CD4-positive, alpha-beta T cell treated with Interferon gamma for 1 hour (primary cell): ENCODE results near the gene VIPAS39.

Source experiments
- DNase-seq: peaks from one replicate; pipeline ENCODE4 v3.0.0-alpha.2; 2020

VIPAS39 gene

DNA sequence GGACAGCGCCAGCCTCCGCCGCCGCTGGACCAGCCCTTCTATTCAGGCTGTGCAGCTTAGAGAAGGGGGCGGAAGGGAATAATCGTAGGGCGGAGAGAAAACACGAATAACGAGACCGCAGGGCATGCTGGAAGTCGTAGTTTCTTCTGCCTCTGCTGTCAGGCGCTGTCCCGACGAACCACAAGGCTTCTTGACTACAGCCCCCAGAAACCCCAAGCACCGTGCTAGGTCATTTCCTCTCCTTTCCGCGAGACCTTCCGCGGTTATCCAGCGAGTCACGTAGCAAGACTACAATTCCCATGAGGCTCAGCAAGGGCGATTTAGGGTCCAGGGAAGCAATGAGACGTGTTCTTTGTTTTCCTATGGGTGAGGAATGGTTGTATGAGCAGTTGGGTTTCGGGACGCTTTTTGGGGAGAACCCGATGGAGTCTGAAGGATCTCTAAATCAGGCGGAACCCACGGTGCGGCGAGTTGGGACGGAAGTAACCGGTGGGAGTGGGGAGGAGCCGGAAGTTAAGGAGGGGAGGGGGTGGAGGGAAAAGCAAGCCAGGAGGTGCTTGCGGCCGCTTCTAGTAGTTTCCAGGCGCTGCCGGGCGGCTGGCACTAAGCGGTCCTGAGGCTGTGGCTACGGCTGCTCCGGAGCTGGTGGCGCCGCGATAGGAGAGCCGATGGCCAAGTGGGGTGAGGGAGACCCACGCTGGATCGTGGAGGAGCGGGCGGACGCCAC, at the start of gene VIPAS39, which contains the start of gene AHSA1:
VIPAS39 (minus strand) TSS at position 80 of the 727 bp plus-strand sequence. CDS start 3,499 bp downstream, outside the sequence.
AHSA1 (plus strand) TSS at position 572 of the 727 bp plus-strand sequence; CDS start at position 669, 97 bp downstream.
- DNase-seq, result peak; percentile 96

- no peak for DNase-seq
These were observed 47.6 kb upstream of the VIPAS39 start for GRCh38 chr14:77505031-77505430.

GRCh38 chr14:77503138-77503537, 45.7 kb upstream of the VIPAS39 start:
- DNase-seq, result no peak

DNA sequence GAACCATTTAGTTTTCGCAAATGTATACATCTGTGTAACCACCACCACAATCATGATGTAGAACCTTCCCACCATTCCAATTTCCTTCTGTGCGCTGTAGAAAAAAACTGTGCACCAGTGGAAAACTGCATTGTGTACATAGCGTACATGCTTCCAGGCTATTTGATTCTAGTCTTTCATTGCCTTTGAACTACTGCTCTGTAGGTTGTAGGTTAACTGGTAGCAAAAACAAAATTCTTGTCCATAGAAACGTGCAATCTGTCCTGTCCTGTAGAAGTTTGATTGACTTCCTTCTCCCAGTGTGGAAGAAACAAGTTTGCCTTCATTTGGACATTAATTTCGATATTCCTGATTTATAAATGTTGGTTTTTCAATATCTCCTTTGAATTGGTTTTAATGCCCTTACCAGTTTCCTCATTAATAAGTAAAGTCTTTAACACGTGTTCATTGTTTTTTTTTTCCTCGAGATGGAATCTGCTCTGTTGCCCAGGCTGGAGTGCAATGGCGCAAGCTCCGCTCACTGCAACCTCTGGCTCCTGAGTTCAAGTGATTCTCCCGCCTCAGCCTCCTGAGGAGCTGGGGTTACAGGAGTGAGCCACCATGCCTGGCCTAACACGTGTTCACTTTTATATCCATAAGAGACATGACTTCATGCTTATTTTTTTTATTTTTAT, 44.8 kb upstream of the VIPAS39 start:
- DNase-seq, result no peak

GRCh38 chr14:77498984-77499527, 41.7 kb upstream of the VIPAS39 start:
- DNase-seq, result no peak

GRCh38 chr14:77498120-77498979, 40.9 kb upstream of the VIPAS39 start, which contains the start of gene ISM2:
ISM2 (minus strand) TSS chr14:77498816; CDS start chr14:77498793, 23 bp downstream.
- DNase-seq, result peak; percentile 12

- DNase-seq, result no peak
These were observed 37.9 kb upstream of the VIPAS39 start for GRCh38 chr14:77495334-77495733.

DNA sequence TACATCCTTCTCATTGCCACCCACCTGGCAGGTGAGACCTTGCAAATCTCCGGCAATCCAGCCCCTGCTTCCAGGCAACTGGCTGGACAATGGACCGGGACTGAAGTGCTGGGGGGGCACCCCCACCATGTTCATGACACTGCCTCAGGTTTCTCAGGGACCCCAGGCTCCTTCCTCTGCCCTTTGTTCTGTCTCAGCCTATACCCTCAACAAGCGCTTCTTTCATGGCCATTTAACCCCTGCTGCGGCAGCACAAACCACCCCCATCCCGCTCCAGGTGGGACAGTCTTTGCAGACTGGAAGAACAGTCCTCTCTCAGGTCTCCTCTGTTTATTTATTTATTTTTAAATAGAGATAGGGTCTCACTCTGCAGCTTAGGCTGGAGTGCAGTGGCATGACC, 33.7 kb upstream of the VIPAS39 start:
- DNase-seq, result no peak

DNA sequence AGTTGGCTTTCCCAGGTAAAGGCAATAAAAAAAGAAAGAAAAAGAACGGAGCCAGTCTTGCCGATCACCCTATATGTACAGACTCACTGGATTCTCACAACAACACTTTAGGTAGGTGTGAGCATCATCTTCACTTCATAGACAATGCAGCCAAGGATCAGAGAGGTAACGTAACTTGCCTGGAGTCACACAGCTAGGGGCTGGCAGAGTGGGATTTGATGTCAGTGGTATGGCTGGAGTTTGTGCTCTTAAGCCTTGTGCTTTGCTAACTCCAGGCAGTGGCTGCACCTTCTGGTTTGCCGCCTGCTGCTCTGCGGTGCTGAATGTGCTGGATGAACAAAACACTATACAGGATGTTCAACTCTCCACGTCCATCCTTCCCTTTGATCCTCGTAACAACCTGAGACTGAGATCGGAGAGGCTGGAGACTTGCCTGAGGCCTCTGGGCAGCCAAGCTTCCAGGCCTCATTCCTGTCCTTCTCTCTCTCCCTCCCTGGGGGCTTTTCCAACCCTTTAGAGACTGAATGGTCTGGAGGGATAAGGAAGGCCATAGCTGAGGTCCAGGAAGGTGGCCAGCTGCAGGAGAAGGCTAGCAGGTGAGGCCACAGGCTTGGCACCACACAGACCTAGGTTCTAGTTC, 33.1 kb upstream of the VIPAS39 start:
- no peak for DNase-seq

DNA sequence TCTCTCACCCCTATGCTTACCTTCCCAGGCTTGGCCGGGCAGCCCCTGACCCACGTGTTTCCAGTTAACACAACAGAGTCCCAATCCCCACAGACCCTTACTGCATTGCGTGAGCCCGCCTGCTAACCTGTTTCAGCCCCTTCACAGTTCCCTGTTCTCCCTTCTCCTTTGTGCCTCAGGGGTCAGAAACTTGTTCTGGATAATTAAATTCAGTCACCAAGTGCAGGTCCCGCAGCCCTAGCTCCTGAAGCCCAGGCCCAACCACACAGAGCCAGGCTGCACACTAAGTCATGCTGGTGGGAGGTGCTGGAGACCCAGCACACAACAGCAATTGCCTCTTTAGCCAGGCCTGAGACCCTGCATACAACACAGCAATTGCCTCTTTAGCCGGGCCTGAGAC, 31.6 kb upstream of the VIPAS39 start:
- DNase-seq, result no peak

DNA sequence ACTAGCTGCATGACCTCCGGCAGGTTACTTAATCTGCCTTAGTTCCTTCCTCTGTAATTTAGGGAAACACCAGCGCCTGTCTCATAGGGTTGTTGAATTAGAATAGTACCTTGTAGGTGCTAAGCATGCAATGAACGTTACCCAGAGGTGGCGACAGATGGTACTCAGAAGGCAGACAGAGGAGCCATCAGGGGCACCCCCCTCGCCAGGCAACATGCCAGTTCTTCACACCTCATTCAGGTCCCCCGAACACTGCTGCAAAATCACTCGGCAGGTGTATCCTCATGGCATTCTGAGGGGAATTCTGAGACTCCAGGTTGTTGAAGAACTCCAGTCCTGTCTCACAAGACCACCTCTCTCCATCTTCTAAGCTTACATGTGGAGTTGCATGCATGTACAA, 31.2 kb upstream of the VIPAS39 start:
- DNase-seq, result no peak

- no peak for DNase-seq
These were observed 28.7 kb upstream of the VIPAS39 start for GRCh38 chr14:77485901-77486678.

GRCh38 chr14:77485256-77485655, 27.9 kb upstream of the VIPAS39 start:
- DNase-seq, result no peak

GRCh38 chr14:77482422-77482821, 25.0 kb upstream of the VIPAS39 start:
- DNase-seq, result no peak

DNA sequence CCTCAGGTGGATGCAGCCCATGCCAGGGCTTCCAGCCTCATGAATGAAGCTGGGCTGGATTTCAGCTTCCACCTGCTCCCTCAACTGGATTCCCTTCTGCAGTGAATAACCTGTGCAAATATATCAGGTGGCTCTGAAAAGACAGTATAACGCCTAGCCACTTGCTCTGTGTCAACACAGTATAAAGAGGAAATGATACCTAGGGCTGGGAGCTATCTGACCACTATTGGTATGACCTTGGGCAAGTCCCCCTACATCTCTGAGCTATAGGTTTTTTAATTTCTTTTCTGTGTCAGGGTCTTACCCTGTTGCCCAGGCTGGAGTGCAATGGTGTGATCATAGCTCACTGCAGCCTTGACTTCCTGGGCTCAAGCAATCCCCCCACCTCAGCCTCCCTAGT, 21.4 kb upstream of the VIPAS39 start:
- DNase-seq, result no peak

- no peak for DNase-seq
These were observed 20.6 kb upstream of the VIPAS39 start for GRCh38 chr14:77478029-77478428.

GRCh38 chr14:77475432-77476115, 18.2 kb upstream of the VIPAS39 start:
- no peak for DNase-seq

DNA sequence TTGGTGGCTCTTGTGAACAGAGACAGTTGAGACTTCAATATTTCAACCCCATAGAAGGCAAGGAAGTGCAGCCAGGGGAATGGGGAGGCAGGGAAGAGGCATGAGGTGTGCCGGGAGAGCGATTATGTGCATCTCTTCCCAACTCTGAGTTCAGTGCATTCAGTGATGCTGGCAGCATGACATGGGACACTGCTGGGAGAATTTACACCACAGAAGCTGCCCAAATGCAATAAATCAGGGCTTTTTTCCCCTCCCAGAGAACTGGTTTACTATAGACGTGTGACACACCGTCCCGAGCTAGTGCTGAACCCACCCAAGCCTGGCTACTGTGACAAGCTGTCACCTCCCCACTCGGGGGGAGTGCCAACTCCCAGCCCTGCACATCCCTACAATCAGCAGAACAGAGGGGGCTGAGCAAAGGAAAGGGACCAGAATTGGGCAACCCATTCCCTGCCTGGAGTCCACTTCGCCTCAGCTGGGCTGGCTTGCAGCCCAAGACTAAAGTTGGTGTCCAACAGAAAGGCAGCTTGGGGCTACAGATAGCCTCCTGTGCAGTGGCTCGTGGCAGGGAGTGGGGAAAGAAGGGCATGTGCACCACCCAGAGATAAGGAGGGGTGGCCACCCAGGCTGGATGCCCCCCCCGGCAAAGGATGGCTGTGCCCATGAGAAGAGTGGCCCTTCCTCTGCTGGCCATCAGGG, 17.2 kb upstream of the VIPAS39 start:
- DNase-seq, result no peak

GRCh38 chr14:77473921-77474320, 16.5 kb upstream of the VIPAS39 start:
- DNase-seq, result no peak

GRCh38 chr14:77470224-77470870, 12.9 kb upstream of the VIPAS39 start:
- DNase-seq, result no peak
